ENCODE measurements around the gene MTA1.

MTA1 gene

GRCh38 chr14:105425823-105426247 is 6.2 kb downstream of the MTA1 start:
- no peak for DNase-seq

GRCh38 chr14:105426416-105427130 is 6.9 kb downstream of the MTA1 start:
- no peak for DNase-seq

GRCh38 chr14:105427412-105427811 is 7.8 kb downstream of the MTA1 start:
- DNase-seq, result no peak

- DNase-seq, result no peak
These were observed 8.4 kb downstream of the MTA1 start for GRCh38 chr14:105427936-105428485.

- no peak for DNase-seq
These were observed 10.4 kb downstream of the MTA1 start for GRCh38 chr14:105430042-105430441.

- no peak for DNase-seq
These were observed 10.9 kb downstream of the MTA1 start for GRCh38 chr14:105430565-105430964.

GRCh38 chr14:105431256-105431655 is 11.6 kb downstream of the MTA1 start:
- no peak for DNase-seq

- DNase-seq, result no peak
These were observed 13.0 kb downstream of the MTA1 start for GRCh38 chr14:105432657-105433056.

- DNase-seq, result no peak
These were observed 13.6 kb downstream of the MTA1 start for GRCh38 chr14:105433161-105433605.

GRCh38 chr14:105436402-105436801 is 16.8 kb downstream of the MTA1 start:
- DNase-seq, result no peak

GRCh38 chr14:105436891-105437722 is 17.5 kb downstream of the MTA1 start:
- no peak for DNase-seq

GRCh38 chr14:105437723-105438500 is 18.3 kb downstream of the MTA1 start:
- DNase-seq, result no peak

- no peak for DNase-seq
These were observed 19.6 kb downstream of the MTA1 start for GRCh38 chr14:105439179-105439578.

GRCh38 chr14:105439710-105440553 is 20.3 kb downstream of the MTA1 start:
- peak; percentile 72 for DNase-seq

GRCh38 chr14:105440554-105440900 is 20.9 kb downstream of the MTA1 start:
- DNase-seq, result no peak

- no peak for DNase-seq
These were observed 21.4 kb downstream of the MTA1 start for GRCh38 chr14:105440992-105441391.

GRCh38 chr14:105442125-105442524 is 22.5 kb downstream of the MTA1 start:
- no peak for DNase-seq

- DNase-seq, result no peak
These were observed 23.2 kb downstream of the MTA1 start for GRCh38 chr14:105442834-105443233.

- DNase-seq, result no peak
These were observed 25.2 kb downstream of the MTA1 start for GRCh38 chr14:105444859-105445258.

GRCh38 chr14:105445290-105445689 is 25.7 kb downstream of the MTA1 start:
- DNase-seq, result no peak

- DNase-seq, result no peak
These were observed 26.5 kb downstream of the MTA1 start for GRCh38 chr14:105445901-105446845.

All from NCI-H446 treated with DMSO at 0.1 percent for 48 hours (cell line).